ENCODE data around the gene NUDT15. TPM values are rescaled to one million over a fixed set of nuclear protein-coding genes. Genes with fewer than 3 reads are reported as not detected.

Gene NUDT15
- total and polyA plus RNA-seq, 2 of the 8 experiments (the other 6 are each of a cell fraction or from before 2014, with no cell fraction given): 37.8 to 65.9 TPM

GRCh38 chr13:48086272-48086671 is 48.7 kb downstream of the NUDT15 start:
- peaks cover 9 to 43% of the 10 kb centered on the region in 2 experiments; a peak in 3 of 4 replicates for H3K79me2 ChIP-seq (ENCODE audit: control insufficient read depth in 1 of 2, insufficient read depth in 2 of 2, low read length in 2 of 2)

More at GRCh38 chr13:48086272-48086671, 48.7 kb downstream of the NUDT15 start:
- no peaks in the 10 kb centered on the region; the same call in 1 of the 2 replicates for H3K79me1 ChIP-seq (ENCODE audit: low read depth, low read length)
- no peaks in the 10 kb centered on the region for H3K9me3 ChIP-seq (ENCODE audit: insufficient read depth in 2 of 2, low read depth in 1 of 2, low read length in 1 of 2)
- H2BK20ac ChIP-seq (ENCODE audit: low read length): no peak overlapping the region
- no peaks in the 10 kb centered on the region for H3K27me3 ChIP-seq (replicated peaks in 1 of 4; ENCODE audit: control insufficient read depth in 3 of 4, extremely low read depth in 1 of 4, insufficient read depth in 3 of 4, low read length in 3 of 4)
- H3K56ac ChIP-seq (replicated peaks; ENCODE audit: insufficient read length, low read depth, low read length): no peak overlapping the region
- TF ChIP-seq RBBP5 (IDR thresholded peaks at IDR 0.05; ENCODE audit: borderline replicate concordance, low read depth, low read length) (no peak), CTCF (IDR thresholded peaks at IDR 0.05; ENCODE audit: control extremely low read depth in 1 of 3, insufficient read depth in 1 of 3, low read depth in 1 of 3, low read length in 3 of 3) (no peak), JUN (IDR thresholded peaks at IDR 0.05; ENCODE audit: low read depth, low read length) (no peak), GTF2F1 (IDR thresholded peaks at IDR 0.05; ENCODE audit: borderline replicate concordance, low read depth, low read length) (no peak), BRCA1 (IDR thresholded peaks at IDR 0.05; ENCODE audit: low read depth, low read length) (no peak), RFX5 (IDR thresholded peaks at IDR 0.05; ENCODE audit: borderline replicate concordance, low read depth, low read length) (no peak), SAP30 (IDR thresholded peaks at IDR 0.05; ENCODE audit: insufficient read depth, insufficient replicate concordance, low read length) (no peak)
- no peak overlapping the region for H2AFZ ChIP-seq (ENCODE audit: low read length)
- H2AK5ac ChIP-seq (ENCODE audit: low read depth, low read length): no peak overlapping the region
- H3K14ac ChIP-seq (ENCODE audit: insufficient read length): no peak overlapping the region
- H3K23me2 ChIP-seq (ENCODE audit: low read depth, low read length): no peaks in the 10 kb centered on the region
- DNase-seq (ENCODE audit: low read depth in 1 of 2, low spot score in 2 of 2): no peak
- no peak overlapping the region for H4K5ac ChIP-seq (ENCODE audit: insufficient read length, low read depth, low read length)
- H2BK12ac ChIP-seq (ENCODE audit: low read depth, low read length): no peak overlapping the region
- no peak for FAIRE-seq
- no peak overlapping the region for H2BK15ac ChIP-seq (ENCODE audit: low read length)
- H3K36me3 ChIP-seq (ENCODE audit: control insufficient read depth in 2 of 4, insufficient read depth in 4 of 4, low read length in 3 of 4): peaks cover 5 to 29% (median 9%) of the 10 kb centered on the region in 4 experiments; a peak in 6 of 8 replicates
- H3K4me2 ChIP-seq (ENCODE audit: insufficient read depth in 1 of 2, low read depth in 2 of 2, low read length in 2 of 2): no peak overlapping the region
- no peaks in the 10 kb centered on the region for H3K4me1 ChIP-seq (replicated peaks in 1 of 4; ENCODE audit: control insufficient read depth in 3 of 4, insufficient read depth in 4 of 4, low read length in 3 of 4)
- ChIA-PET CTCF (ENCODE audit: partially characterized antibody) (no interaction called here), POLR2A (ENCODE audit: partially characterized antibody) (no interaction called here)
- no peak overlapping the region for H3K23ac ChIP-seq (ENCODE audit: insufficient read length)
- no peak overlapping the region for H2BK5ac ChIP-seq (ENCODE audit: low read depth, low read length)
- H3K27ac ChIP-seq (ENCODE audit: low read depth, low read length): no peak overlapping the region
- no peak overlapping the region for H3K4ac ChIP-seq (replicated peaks; ENCODE audit: insufficient read length, low read depth, low read length)
- no peak overlapping the region for H2BK120ac ChIP-seq (replicated peaks; ENCODE audit: low read depth, low read length)
- H4K8ac ChIP-seq (ENCODE audit: extremely low read depth, insufficient read depth, low read length): no peak overlapping the region
- no peak overlapping the region for H4K91ac ChIP-seq (replicated peaks; ENCODE audit: insufficient read length, low read length)
- no peak overlapping the region for H3K18ac ChIP-seq (ENCODE audit: extremely low read depth, low read length)
- H3K4me3 ChIP-seq (ENCODE audit: extremely low read depth in 1 of 4, insufficient read depth in 2 of 4, low read depth in 3 of 4, low read length in 4 of 4): no peak overlapping the region
- H4K20me1 ChIP-seq (replicated peaks in 1 of 2; ENCODE audit: control insufficient read depth in 1 of 2, insufficient read depth in 2 of 2, low read length in 2 of 2): peaks cover under 1 to 2% of the 10 kb centered on the region in 2 experiments
- H3K9ac ChIP-seq (replicated peaks in 1 of 4; ENCODE audit: extremely low read depth in 1 of 4, low read depth in 3 of 4, low read length in 3 of 4): no peak overlapping the region
- WGBS, 2 experiments (ENCODE audit: extremely low coverage in 1 of 2, insufficient coverage in 1 of 2, insufficient read length in 1 of 2, insufficient replicate concordance in 2 of 2, low coverage in 1 of 2, low lambda C conversion rate in 2 of 2, missing lambda C conversion rate in 1 of 2): 82% methylated on average over 2 of the region's 2 CpGs; no CpG with 5 or more reads in 1 of the 2 experiments
